Bronchial epithelial cell (primary cell): ENCODE measurements around the gene THRB. TPM values are rescaled to one million over a fixed set of nuclear protein-coding genes. Genes with fewer than 3 reads are reported as not detected.

ENCODE experiments used
- DNase-seq: peaks from one replicate; pipeline ENCODE4 v3.0.0-alpha.2; 2010; ENCODE audit warnings: low read depth
- FAIRE-seq: peaks from 2 replicates; lab custom pipeline; 2011; peaks lifted over from hg19 to GRCh38; lab: Jason Lieb, UNC
- H3K27me3 ChIP-seq: 2 replicates; pipeline ENCODE4 v1.5.1; 2011; ENCODE audit warnings: low read length; ENCODE audit not compliant: control insufficient read depth, insufficient read depth
- H3K36me3 ChIP-seq: 2 replicates; pipeline ENCODE4 v1.5.1; 2011; ENCODE audit warnings: low read length; ENCODE audit not compliant: control insufficient read depth, insufficient read depth
- H3K4me3 ChIP-seq: 2 replicates; pipeline ENCODE4 v1.5.1; 2011; ENCODE audit warnings: mild to moderate bottlenecking, low read depth, low read length, control low read depth
- CTCF ChIP-seq: IDR thresholded peaks from 2 replicates; pipeline ENCODE4 v1.5.1; 2011; ENCODE audit warnings: mild to moderate bottlenecking, moderate library complexity, low read length, control low read depth, inconsistent platforms; ENCODE audit not compliant: insufficient read depth, severe bottlenecking
- total RNA-seq: library from RNA; depleted of rRNA; stranded (reverse); fragments of >200 nt; gene quantifications from 2 replicates; pipeline ENCODE4 v1.2.1, GENCODE V29; 2014

Gene THRB
- total RNA-seq, 1 donor from 2014 or later: 7.6 TPM

- DNase-seq: peak; percentile 99
- H3K4me3 ChIP-seq: no peak overlapping the region
Observed at GRCh38 chr3:24365168-24365567, 129.5 kb downstream of the THRB start.

GRCh38 chr3:24364359-24364758, 130.3 kb downstream of the THRB start:
- no peak for FAIRE-seq
- Histone ChIP-seq H3K27me3 (no peaks in the 10 kb centered on the region), H3K36me3 (no peaks in the 10 kb centered on the region), H3K4me3 (no peak overlapping the region)
- no peak for DNase-seq
- no peak for TF ChIP-seq CTCF

More at GRCh38 chr3:24365168-24365567, 129.5 kb downstream of the THRB start:
- peak; percentile 32 for FAIRE-seq
- H3K27me3 ChIP-seq: no peaks in the 10 kb centered on the region
- no peaks in the 10 kb centered on the region for H3K36me3 ChIP-seq
- peak; percentile 16 for TF ChIP-seq CTCF

GRCh38 chr3:24363242-24363641, 131.4 kb downstream of the THRB start:
- FAIRE-seq (no peak), DNase-seq (peak; percentile 38)
- Histone ChIP-seq H3K27me3 (no peaks in the 10 kb centered on the region), H3K36me3 (no peaks in the 10 kb centered on the region), H3K4me3 (no peak overlapping the region)
- no peak for TF ChIP-seq CTCF

GRCh38 chr3:24361623-24362022, 133.0 kb downstream of the THRB start:
- FAIRE-seq: no peak
- no peaks in the 10 kb centered on the region for H3K36me3 ChIP-seq
- DNase-seq: no peak
- no peaks in the 10 kb centered on the region for H3K27me3 ChIP-seq
- no peak overlapping the region for H3K4me3 ChIP-seq
- no peak for TF ChIP-seq CTCF

- Histone ChIP-seq H3K27me3 (no peaks in the 10 kb centered on the region), H3K36me3 (no peaks in the 10 kb centered on the region), H3K4me3 (no peak overlapping the region)
- TF ChIP-seq CTCF: no peak
- no peak for FAIRE-seq
- DNase-seq: no peak
Observed at GRCh38 chr3:24360957-24361356, 133.7 kb downstream of the THRB start.

GRCh38 chr3:24359645-24360462, 134.8 kb downstream of the THRB start:
- peak; percentile 22 for TF ChIP-seq CTCF
- FAIRE-seq: no peak
- no peak for DNase-seq
- no peaks in the 10 kb centered on the region for H3K27me3 ChIP-seq
- no peak overlapping the region for H3K4me3 ChIP-seq
- H3K36me3 ChIP-seq: no peaks in the 10 kb centered on the region
